ENCODE measurements around the gene IL32. TPM values are rescaled to one million over a fixed set of nuclear protein-coding genes. Genes with fewer than 3 reads are reported as not detected.

Gene IL32
- total and polyA plus RNA-seq, 9 of the 15 experiments (the other 6 are each of a cell fraction or from before 2014, with no cell fraction given): 0.21 to 2.2 (median 0.37) TPM; not detected in 3

DNA sequence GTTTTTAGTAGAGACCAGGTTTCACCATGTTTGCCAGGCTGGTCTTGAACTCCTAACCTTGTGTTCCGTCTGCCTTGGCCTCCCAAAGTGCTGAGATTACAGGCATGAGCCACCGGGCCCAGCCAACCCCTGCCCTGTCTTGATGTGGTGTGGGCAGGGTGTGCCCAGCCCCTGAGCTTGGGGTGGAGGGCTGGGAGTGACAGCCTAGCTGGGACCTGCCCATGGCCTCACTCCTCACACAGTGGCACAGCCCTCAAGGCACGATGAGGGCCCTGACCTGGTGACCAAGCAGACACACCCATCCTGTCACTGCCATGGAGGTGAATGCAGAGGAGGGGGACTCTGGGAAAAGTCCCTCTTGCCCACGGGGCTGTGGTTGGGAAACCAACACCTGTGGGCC lies 3.0 kb downstream of the IL32 start:
- Histone ChIP-seq H3K27ac (ENCODE audit: extremely low read depth, low read depth, low read length) (no peak overlapping the region), H3K9ac (ENCODE audit: insufficient read depth in 1 of 2, low read depth in 2 of 2, low read length in 2 of 2) (peak overlapping the region in 1 of 2 experiments; percentile 58; a peak in 1 of 4 replicates), H3K9me3 (replicated peaks; ENCODE audit: control insufficient read depth, insufficient read depth, low read depth, low read length) (no peaks in the 10 kb centered on the region), H3K4me2 (ENCODE audit: insufficient read depth, low read length) (no peak overlapping the region), H3K4me3 (no peak overlapping the region), H3K4me1 (replicated peaks in 1 of 2; ENCODE audit: control insufficient read depth in 2 of 2, insufficient read depth in 2 of 2, low read length in 2 of 2) (peaks cover 8 to 41% of the 10 kb centered on the region in 2 experiments; a peak in 4 of 5 replicates), H4K20me1 (replicated peaks; ENCODE audit: control insufficient read depth, insufficient read depth, low read length) (no peaks in the 10 kb centered on the region), H3K9me1 (ENCODE audit: control insufficient read depth, insufficient read depth, low read length) (no peaks in the 10 kb centered on the region), H3K27me3 (ENCODE audit: control insufficient read depth in 2 of 2, insufficient read depth in 2 of 2, low read length in 2 of 2) (peaks cover 0 to under 1% of the 10 kb centered on the region in 2 experiments; a peak in 1 of 5 replicates), H2AFZ (ENCODE audit: low read depth, low read length) (no peak overlapping the region), H3K36me3 (ENCODE audit: control insufficient read depth, insufficient read depth, low read length) (no peaks in the 10 kb centered on the region), H3K79me2 (ENCODE audit: control insufficient read depth, insufficient read depth, low read length) (no peaks in the 10 kb centered on the region)
- no TSS peak for BruUV-seq (replicated peaks)
- 53% methylated on average over 4 of the region's 4 CpGs for WGBS (ENCODE audit: insufficient coverage, low coverage, missing lambda C conversion rate)
- CTCF ChIA-PET (ENCODE audit: low intra/inter-chr PET ratio): no interaction called here
- intact Hi-C loops (cut with micrococcal nuclease) (no loop called here), in situ Hi-C loops (cut with MboI) (no loop called here)
- ATAC-seq: no peak
- DNase-seq (ENCODE audit: extremely low read depth in 1 of 4, low spot score in 3 of 4): no peak
- no peak for FAIRE-seq
- POLR2A ChIA-PET: interaction anchor here (0.5 kb wide), 1 partner anchor 169 kb away, joined by 3 read pairs; no protein-coding TSS in a partner anchor
- no peak for TF ChIP-seq POLR2AphosphoS5 (IDR thresholded peaks at IDR 0.05; ENCODE audit: control insufficient read depth, insufficient read depth, low read depth, low read length)
- TF ChIP-seq SAP30 (IDR thresholded peaks at IDR 0.05; ENCODE audit: borderline replicate concordance, insufficient read depth, low read depth, low read length, poor library complexity, severe bottlenecking): no peak
- no peak for TF ChIP-seq ZNF644 (tag; IDR thresholded peaks at IDR 0.05; ENCODE audit: low read depth)
- no peak for TF ChIP-seq KHSRP (IDR thresholded peaks at IDR 0.05)
- TF ChIP-seq ETV1 (tag; conservative IDR thresholded peaks at IDR 0.05; ENCODE audit: low read depth): no peak
- TF ChIP-seq REST (IDR thresholded peaks at IDR 0.05; ENCODE audit: borderline replicate concordance): no peak
- no peak for TF ChIP-seq REST (CRISPR knock-in tag; IDR thresholded peaks at IDR 0.05; ENCODE audit: low read depth)
- no peak for TF ChIP-seq ZBTB1 (CRISPR knock-in tag; IDR thresholded peaks at IDR 0.05; ENCODE audit: borderline replicate concordance, low read depth)
- no peak for TF ChIP-seq ZNF263 (CRISPR knock-in tag; IDR thresholded peaks at IDR 0.05; ENCODE audit: borderline replicate concordance)
- no peak for TF ChIP-seq ZNF780A (CRISPR knock-in tag; IDR thresholded peaks at IDR 0.05)
- no peak for TF ChIP-seq ZNF551 (CRISPR knock-in tag; IDR thresholded peaks at IDR 0.05)
- TF ChIP-seq, protein P1, sequence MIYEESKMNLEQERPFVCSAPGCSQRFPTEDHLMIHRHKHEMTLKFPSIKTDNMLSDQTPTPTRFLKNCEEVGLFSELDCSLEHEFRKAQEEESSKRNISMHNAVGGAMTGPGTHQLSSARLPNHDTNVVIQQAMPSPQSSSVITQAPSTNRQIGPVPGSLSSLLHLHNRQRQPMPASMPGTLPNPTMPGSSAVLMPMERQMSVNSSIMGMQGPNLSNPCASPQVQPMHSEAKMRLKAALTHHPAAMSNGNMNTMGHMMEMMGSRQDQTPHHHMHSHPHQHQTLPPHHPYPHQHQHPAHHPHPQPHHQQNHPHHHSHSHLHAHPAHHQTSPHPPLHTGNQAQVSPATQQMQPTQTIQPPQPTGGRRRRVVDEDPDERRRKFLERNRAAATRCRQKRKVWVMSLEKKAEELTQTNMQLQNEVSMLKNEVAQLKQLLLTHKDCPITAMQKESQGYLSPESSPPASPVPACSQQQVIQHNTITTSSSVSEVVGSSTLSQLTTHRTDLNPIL (CRISPR knock-in tag; IDR thresholded peaks at IDR 0.05): no peak
